Pulmonary artery endothelial cell (primary cell): Measurements from ENCODE around the gene NANOS3. TPM values are rescaled to one million over a fixed set of nuclear protein-coding genes. Genes with fewer than 3 reads are reported as not detected.

Experiments
- DNase-seq: peaks from one replicate; pipeline ENCODE4 v3.0.0-alpha.2; 2011; ENCODE audit warnings: low read depth, low spot score
- total RNA-seq: library from RNA; depleted of rRNA; stranded (reverse); fragments of >200 nt; gene quantifications from 2 replicates; pipeline ENCODE4 v1.2.3, GENCODE V29; 2014

Gene NANOS3
- total RNA-seq, 1 donor from 2014 or later = not detected

GRCh38 chr19:13885826-13886365 lies 9.0 kb downstream of the NANOS3 start:
- no peak for DNase-seq

- DNase-seq = no peak
Measured at GRCh38 chr19:13887018-13887436, 10.1 kb downstream of the NANOS3 start.

GRCh38 chr19:13887517-13887916 lies 10.6 kb downstream of the NANOS3 start:
- DNase-seq = no peak

GRCh38 chr19:13888281-13888680 lies 11.3 kb downstream of the NANOS3 start:
- DNase-seq = no peak

GRCh38 chr19:13890136-13890535 lies 13.2 kb downstream of the NANOS3 start:
- no peak for DNase-seq

- DNase-seq = no peak
Measured at GRCh38 chr19:13892870-13893269, 15.9 kb downstream of the NANOS3 start.

- DNase-seq = no peak
Measured at GRCh38 chr19:13894552-13894951, 17.6 kb downstream of the NANOS3 start.

- no peak for DNase-seq
Measured at GRCh38 chr19:13896227-13896626, 19.3 kb downstream of the NANOS3 start.

GRCh38 chr19:13899393-13899792 lies 22.5 kb downstream of the NANOS3 start:
- no peak for DNase-seq

GRCh38 chr19:13899912-13900584 lies 23.1 kb downstream of the NANOS3 start:
- no peak for DNase-seq

GRCh38 chr19:13902993-13903555 lies 26.1 kb downstream of the NANOS3 start:
- no peak for DNase-seq

GRCh38 chr19:13905634-13906520 lies 28.9 kb downstream of the NANOS3 start, which contains the start of the genes BRME1 and CC2D1A:
BRME1 (minus strand) TSS chr19:13906117; CDS start chr19:13904892, 1,225 bp downstream.
CC2D1A (plus strand) TSS chr19:13906201; CDS start chr19:13906442, 241 bp downstream.
- DNase-seq = peak; percentile 33

GRCh38 chr19:13906521-13906904 lies 29.6 kb downstream of the NANOS3 start:
- no peak for DNase-seq

GRCh38 chr19:13906910-13907309 lies 30.0 kb downstream of the NANOS3 start:
- DNase-seq = no peak

- DNase-seq = no peak
Measured at GRCh38 chr19:13908674-13909073, 31.7 kb downstream of the NANOS3 start.

- no peak for DNase-seq
Measured at GRCh38 chr19:13909430-13909829, 32.5 kb downstream of the NANOS3 start.

GRCh38 chr19:13913352-13913751 lies 36.4 kb downstream of the NANOS3 start:
- no peak for DNase-seq

GRCh38 chr19:13914777-13915176 lies 37.8 kb downstream of the NANOS3 start:
- DNase-seq = no peak

- no peak for DNase-seq
Measured at GRCh38 chr19:13917888-13918406, 41.0 kb downstream of the NANOS3 start.

GRCh38 chr19:13918726-13919411 lies 41.9 kb downstream of the NANOS3 start:
- no peak for DNase-seq

- no peak for DNase-seq
Measured at GRCh38 chr19:13920524-13920923, 43.6 kb downstream of the NANOS3 start.
